GM12878 (cell line): ENCODE data around the gene DNAJC9. TPM values are rescaled to one million over a fixed set of nuclear protein-coding genes. Genes with fewer than 3 reads are reported as not detected.
A peak's percentile ranks its signal among the peaks of the same experiment; 100 is the strongest.

Experiments
- ATAC-seq: fragments of 200-7000 bp; cut with Tn5 transposase; 3 replicates; pipeline ENCODE4 v1.9.1; 2020; ENCODE audit warnings: mild to moderate bottlenecking, moderate library complexity
- BruUV-seq: library from RNA; stranded (reverse); fragments of 400-500 nt; replicated peaks from 2 replicates; lab custom pipeline; 2021; lab: Mats Ljungman, UMichigan
- CTCF ChIA-PET: fragments of 300-600 bp; sonication (Branson Sonifier 250); formaldehyde crosslinking; extraction: SDS; loops from one replicate; lab custom pipeline; 2021; ENCODE audit warnings: inconsistent platforms; lab: Yijun Ruan, JAX
- POLR2A ChIA-PET: fragments of 350-600 bp; formaldehyde crosslinking; extraction: SDS; loops from one replicate; lab custom pipeline; 2021; ENCODE audit warnings: inconsistent platforms; lab: Charles Lee
- RAD21 ChIA-PET: fragments of 300-600 bp; sonication (Branson Sonifier 250); formaldehyde crosslinking; loops from one replicate; lab custom pipeline; 2023; ENCODE audit warnings: antibody characterized with exemption; ENCODE audit not compliant: unreplicated experiment; lab: Charles Lee
- SMC1A ChIA-PET: fragments of 300-600 bp; sonication (Branson Sonifier 250); formaldehyde crosslinking; loops from one replicate; lab custom pipeline; 2023; ENCODE audit not compliant: unreplicated experiment, uncharacterized antibody; lab: Charles Lee
- DNase-seq: peaks from one replicate; pipeline ENCODE4 v3.0.0-alpha.2; 2011; ENCODE audit warnings: low read depth, low spot score
- FAIRE-seq: peaks from 3 replicates; lab custom pipeline; 2011; peaks lifted over from hg19 to GRCh38; lab: Jason Lieb, UNC
- H2AFZ ChIP-seq: 2 replicates; pipeline ENCODE4 v1.6.0; 2011; ENCODE audit warnings: low read depth, low read length, control low read depth; ENCODE audit not compliant: control insufficient read depth
- H3K27ac ChIP-seq: 2 replicates; pipeline ENCODE4 v1.5.1; 2011; ENCODE audit warnings: control low read depth; ENCODE audit not compliant: control insufficient read depth, insufficient read depth
- H3K27me3 ChIP-seq, 2 experiments: replicated peaks in 1 of 2; 2 replicates each; pipeline versions ENCODE4 v1.6.0 to v1.6.1; 2011; ENCODE audit warnings: low read length in 1 of 2; ENCODE audit not compliant: control insufficient read depth in 2 of 2, insufficient read depth in 2 of 2
- H3K36me3 ChIP-seq, 2 experiments: 2 replicates each; pipeline ENCODE4 v1.5.1; 2011; ENCODE audit warnings: low read length in 1 of 2; ENCODE audit not compliant: control insufficient read depth in 2 of 2, insufficient read depth in 2 of 2
- H3K4me1 ChIP-seq: 2 replicates; pipeline ENCODE4 v1.6.1; 2011; ENCODE audit warnings: mild to moderate bottlenecking, low read length, moderate library complexity, mixed read lengths; ENCODE audit not compliant: control insufficient read depth, insufficient read depth
- H3K4me2 ChIP-seq: 2 replicates; pipeline ENCODE4 v1.6.0; 2011; ENCODE audit warnings: control low read depth; ENCODE audit not compliant: control insufficient read depth, insufficient read depth
- H3K4me3 ChIP-seq: fragments of 200-600 bp; sonication (generic); 2 replicates; pipeline ENCODE4 v1.5.1; 2016
- H3K79me2 ChIP-seq: 2 replicates; pipeline ENCODE4 v1.6.0; 2011; ENCODE audit warnings: low read length; ENCODE audit not compliant: control insufficient read depth, insufficient read depth
- H3K9ac ChIP-seq: 2 replicates; pipeline ENCODE4 v1.8.0; 2011; ENCODE audit warnings: low read length, control low read depth, mixed read lengths; ENCODE audit not compliant: control insufficient read depth, insufficient read depth
- H3K9me3 ChIP-seq: replicated peaks from 3 replicates; pipeline ENCODE4 v1.5.1; 2011; ENCODE audit warnings: mild to moderate bottlenecking, low read length; ENCODE audit not compliant: control insufficient read depth, insufficient read depth
- H4K20me1 ChIP-seq: 2 replicates; pipeline ENCODE4 v1.6.0; 2011; ENCODE audit not compliant: control insufficient read depth, insufficient read depth
- PAX5 ChIP-seq: IDR thresholded peaks from 2 replicates; pipeline ENCODE4 v1.6.1; 2011; ENCODE audit warnings: low read depth, low read length, borderline replicate concordance
- WGBS: methylation state at CpG from one replicate; pipeline ENCODE4 v1.1.6; 2016; ENCODE audit warnings: low lambda C conversion rate; ENCODE audit not compliant: insufficient replicate concordance, insufficient coverage; ENCODE audit errors: missing lambda C conversion rate; 5-methylcytosine and 5-hydroxymethylcytosine counted together
- in situ Hi-C: fragments of 300-500 bp; cut with MboI; formaldehyde crosslinking; loops from 9 replicates; pipeline ENCODE4 v1.14.3; 2018; ENCODE audit warnings: mixed read lengths
- intact Hi-C: fragments of 100-400 bp; cut with micrococcal nuclease; formaldehyde crosslinking; loops from one replicate; pipeline ENCODE4 v1.14.2; 2022; ENCODE audit not compliant: unreplicated experiment
- polyA plus RNA-seq, 11 experiments: library from polyadenylated mRNA; depleted of rRNA in 4 of 11; unstranded in 6 of 11; stranded (reverse) in 5 of 11; fragments of >200 nt; fragmentation: Nextera tagmentation in 4 of 11; fragmentation: Illumina TruSeq in 1 of 11; extraction: Ambion mirVana in 4 of 11; extraction: Trizol in 1 of 11; gene quantifications; 1 replicate in 1 of 11; 2 replicates in 10 of 11; pipeline versions ENCODE4 v1.2.1 to v1.2.3, GENCODE V29; 2011 to 2016; ENCODE audit warnings: inconsistent platforms in 2 of 11, missing spikeins in 2 of 11, low read depth in 1 of 11
- total RNA-seq, 4 experiments: library from RNA; depleted of rRNA in 3 of 4; stranded (reverse); fragments of >200 nt in 3 of 4; fragmentation: Illumina TruSeq in 1 of 4; extraction: Trizol in 1 of 4; gene quantifications; 2 replicates each; pipeline versions ENCODE4 v1.2.1 to v1.2.3, GENCODE V29; 2013 to 2021
- TF ChIP-seq, protein P1 (sequence below), 3 experiments: IDR thresholded peaks in 2 of 3; conservative IDR thresholded peaks in 1 of 3; 2 replicates each; pipeline ENCODE4 v1.5.1; 2011; ENCODE audit warnings: low read depth in 3 of 3, low read length in 3 of 3, mild to moderate bottlenecking in 3 of 3, control low read depth in 2 of 3, moderate library complexity in 2 of 3, inconsistent platforms in 1 of 3, mixed read lengths in 1 of 3; ENCODE audit not compliant: control insufficient read depth in 2 of 3, insufficient read depth in 1 of 3; ENCODE audit errors: extremely low read depth in 1 of 3

Gene DNAJC9
- total and polyA plus RNA-seq, 10 of the 15 experiments (the other 5 are each of a cell fraction or from before 2014, with no cell fraction given) = 15.0 to 72.9 (median 41.8) TPM

DNA sequence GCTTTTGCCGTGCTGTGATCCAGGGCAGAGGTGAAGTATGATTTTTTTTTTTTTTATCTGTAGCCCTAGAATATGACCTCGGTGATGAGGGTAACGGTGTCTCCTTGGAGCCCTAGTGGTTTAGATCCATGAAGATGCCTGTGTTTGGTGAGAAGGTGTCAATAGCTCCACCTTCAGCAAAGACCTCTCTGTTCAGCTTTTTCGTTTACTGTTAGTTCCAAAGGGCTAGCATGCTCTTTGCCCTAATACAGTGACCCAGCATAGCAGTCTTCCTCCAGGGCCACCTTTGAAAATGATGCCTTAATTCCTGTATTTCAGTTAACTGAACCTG lies 6.1 kb upstream of the DNAJC9 start:
- in situ Hi-C loops = no loop called here
- H3K4me2 ChIP-seq = peak overlapping the region; percentile 94
- 1% methylated on average over 4 of the region's 4 CpGs for WGBS
- H2AFZ ChIP-seq = peak overlapping the region; percentile 99
- ChIA-PET CTCF (interaction anchor here (0.6 to 4.7 kb wide), 4 partner anchors 10 to 177 kb away, joined by 3 to 14 read pairs (median 4); no protein-coding TSS in a partner anchor), RAD21 (interaction anchor here (1.6 kb wide), 1 partner anchor 85 kb away, joined by 4 read pairs; no protein-coding TSS in a partner anchor), POLR2A (interaction anchor here (0.5 to 1.5 kb wide), 5 partner anchors 10 to 385 kb away, joined by 3 to 4 read pairs (median 3); no protein-coding TSS in a partner anchor), SMC1A (interaction anchor here (1.0 to 1.3 kb wide), 3 partner anchors 8 to 83 kb away, joined by 3 to 5 read pairs (median 3); no protein-coding TSS in a partner anchor)
- peaks cover 9% of the 10 kb centered on the region for H3K4me1 ChIP-seq
- peak; percentile 43 for ATAC-seq
- peak overlapping the region; percentile 93 for H3K4me3 ChIP-seq
- no peaks in the 10 kb centered on the region for H4K20me1 ChIP-seq
- peaks cover 50% of the 10 kb centered on the region for H3K79me2 ChIP-seq
- H3K36me3 ChIP-seq = peaks cover 0 to 7% of the 10 kb centered on the region in 2 experiments; a peak in 2 of 4 replicates
- H3K27me3 ChIP-seq = no peaks in the 10 kb centered on the region
- H3K27ac ChIP-seq = peak overlapping the region; percentile 97
- no peak for DNase-seq
- H3K9me3 ChIP-seq = no peaks in the 10 kb centered on the region
- BruUV-seq = no TSS peak
- H3K9ac ChIP-seq = peak overlapping the region; percentile 100
- peak; percentile 65 for FAIRE-seq
- intact Hi-C loops = loop anchor here (5.0 kb wide), 1 partner anchor 244 kb away; the partner anchor contains the start of gene PPP3CB
- TF ChIP-seq, protein P1, sequence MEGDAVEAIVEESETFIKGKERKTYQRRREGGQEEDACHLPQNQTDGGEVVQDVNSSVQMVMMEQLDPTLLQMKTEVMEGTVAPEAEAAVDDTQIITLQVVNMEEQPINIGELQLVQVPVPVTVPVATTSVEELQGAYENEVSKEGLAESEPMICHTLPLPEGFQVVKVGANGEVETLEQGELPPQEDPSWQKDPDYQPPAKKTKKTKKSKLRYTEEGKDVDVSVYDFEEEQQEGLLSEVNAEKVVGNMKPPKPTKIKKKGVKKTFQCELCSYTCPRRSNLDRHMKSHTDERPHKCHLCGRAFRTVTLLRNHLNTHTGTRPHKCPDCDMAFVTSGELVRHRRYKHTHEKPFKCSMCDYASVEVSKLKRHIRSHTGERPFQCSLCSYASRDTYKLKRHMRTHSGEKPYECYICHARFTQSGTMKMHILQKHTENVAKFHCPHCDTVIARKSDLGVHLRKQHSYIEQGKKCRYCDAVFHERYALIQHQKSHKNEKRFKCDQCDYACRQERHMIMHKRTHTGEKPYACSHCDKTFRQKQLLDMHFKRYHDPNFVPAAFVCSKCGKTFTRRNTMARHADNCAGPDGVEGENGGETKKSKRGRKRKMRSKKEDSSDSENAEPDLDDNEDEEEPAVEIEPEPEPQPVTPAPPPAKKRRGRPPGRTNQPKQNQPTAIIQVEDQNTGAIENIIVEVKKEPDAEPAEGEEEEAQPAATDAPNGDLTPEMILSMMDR (IDR thresholded peaks at IDR 0.05 in 2 of 3, conservative IDR thresholded peaks at IDR 0.05 in 1 of 3; ENCODE audit: control insufficient read depth in 2 of 3, extremely low read depth in 1 of 3, insufficient read depth in 1 of 3, low read depth in 3 of 3, low read length in 3 of 3) = 0 out of 6 replicates have a peak, but pooled peaks of 1 of the 3 experiments have one; percentile 8
- no peak for TF ChIP-seq PAX5
